ENCODE measurements around the gene BRINP1. TPM values are rescaled to one million over a fixed set of nuclear protein-coding genes. Genes with fewer than 3 reads are reported as not detected.

The BRINP1 gene
- total RNA-seq, 1 experiment from 2014 or later, result not detected

DNA sequence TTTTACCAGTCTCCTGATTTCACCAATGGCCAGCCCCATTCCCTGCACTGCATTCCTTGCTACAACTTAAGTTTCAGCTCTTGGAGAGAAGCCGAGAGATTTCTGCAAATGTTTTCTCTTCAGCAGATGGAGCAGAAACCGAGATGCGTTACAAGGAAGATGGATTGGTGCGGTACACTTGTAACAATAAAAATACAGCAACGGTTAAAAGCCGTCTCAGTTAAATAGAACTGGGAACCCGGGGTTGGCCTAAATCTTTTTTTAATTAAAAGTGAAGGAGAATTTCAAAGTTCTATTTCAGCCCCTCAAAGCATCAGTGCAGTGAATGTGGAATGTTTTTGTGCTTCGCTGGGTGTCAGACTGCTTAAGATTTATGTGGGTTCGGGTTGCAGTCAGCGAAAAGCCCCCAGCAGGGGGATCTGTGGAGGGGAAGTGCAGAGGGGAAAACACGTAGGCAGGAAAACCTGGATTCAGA, 19.8 kb downstream of the BRINP1 start:
- Histone ChIP-seq H3K9me3 (ENCODE audit: low read depth, low read length, poor library complexity, severe bottlenecking) (no peaks in the 10 kb centered on the region), H3K4me1 (ENCODE audit: insufficient read depth, low read length, poor library complexity, severe bottlenecking) (no peaks in the 10 kb centered on the region), H3K4me3 (ENCODE audit: low read depth, low read length, poor library complexity, severe bottlenecking) (no peak overlapping the region), H3K27ac (ENCODE audit: low read depth, low read length, poor library complexity, severe bottlenecking) (no peak overlapping the region), H3K27me3 (replicated peaks; ENCODE audit: insufficient read depth, low read depth, low read length, poor library complexity) (peaks cover 6% of the 10 kb centered on the region), H3K36me3 (ENCODE audit: insufficient read depth, low read length, poor library complexity, severe bottlenecking) (no peaks in the 10 kb centered on the region)
- ChIA-PET POLR2A (ENCODE audit: low non-redundant PET) (no interaction called here), CTCF (no interaction called here)
- intact Hi-C loops (cut with micrococcal nuclease; ENCODE audit: unreplicated experiment), result no loop called here
- no peak for TF ChIP-seq EZH2 (IDR thresholded peaks at IDR 0.05; ENCODE audit: borderline replicate concordance, low read depth, low read length, poor library complexity, severe bottlenecking)
- no peak for TF ChIP-seq CTCF (conservative IDR thresholded peaks at IDR 0.05; ENCODE audit: low read depth, low read length)
- BruUV-seq (replicated peaks), result no TSS peak
- DNase-seq (ENCODE audit: low spot score), result no peak

DNA sequence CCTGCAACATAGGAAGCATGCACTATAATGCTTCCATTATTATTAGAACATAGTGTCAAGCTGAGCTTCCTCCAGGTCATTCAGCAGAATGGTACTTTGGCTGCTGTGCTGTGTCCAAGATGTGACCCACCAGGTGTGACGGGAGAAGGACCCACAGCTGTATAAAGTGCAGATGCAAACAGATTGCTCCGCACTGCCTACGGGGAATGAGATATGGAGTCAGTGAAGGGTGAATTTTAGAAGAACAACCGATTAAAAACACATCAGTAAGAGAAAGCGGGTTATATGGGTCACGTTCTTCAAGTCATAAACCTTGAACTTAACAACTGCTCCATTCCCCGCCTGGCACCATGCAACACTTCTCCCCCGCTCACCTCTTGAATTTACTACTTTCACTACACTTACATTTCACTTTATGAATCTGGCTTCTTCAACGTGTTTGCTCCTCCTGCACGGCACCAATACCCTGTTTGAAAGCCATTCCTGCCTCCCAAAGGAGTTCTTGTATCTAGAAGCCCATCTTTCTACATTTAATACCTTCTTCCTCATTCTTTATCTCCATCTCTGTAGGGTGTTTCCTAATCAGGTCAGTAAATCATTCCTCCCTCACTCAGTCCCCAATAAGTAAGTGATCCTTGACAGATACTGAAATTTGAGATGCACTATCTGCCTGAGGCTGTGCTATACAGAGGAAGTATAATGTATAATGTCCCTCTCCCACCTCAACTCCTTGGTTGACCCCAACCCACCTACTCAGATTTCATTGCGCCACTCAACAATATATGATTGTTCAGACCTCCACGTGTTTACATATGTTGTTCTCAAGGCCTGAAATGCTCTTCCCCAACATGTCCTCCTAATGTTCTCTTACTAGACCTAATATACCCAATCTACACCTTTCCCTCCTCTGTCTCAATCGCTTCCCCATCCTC, 25.9 kb downstream of the BRINP1 start:
- TF ChIP-seq EZH2 (IDR thresholded peaks at IDR 0.05; ENCODE audit: borderline replicate concordance, low read depth, low read length, poor library complexity, severe bottlenecking) (no peak), CTCF (conservative IDR thresholded peaks at IDR 0.05; ENCODE audit: low read depth, low read length) (no peak)
- Histone ChIP-seq H3K27me3 (replicated peaks; ENCODE audit: insufficient read depth, low read depth, low read length, poor library complexity) (no peaks in the 10 kb centered on the region), H3K4me3 (ENCODE audit: low read depth, low read length, poor library complexity, severe bottlenecking) (no peak overlapping the region), H3K36me3 (ENCODE audit: insufficient read depth, low read length, poor library complexity, severe bottlenecking) (no peaks in the 10 kb centered on the region), H3K4me1 (ENCODE audit: insufficient read depth, low read length, poor library complexity, severe bottlenecking) (no peaks in the 10 kb centered on the region), H3K27ac (ENCODE audit: low read depth, low read length, poor library complexity, severe bottlenecking) (no peak overlapping the region), H3K9me3 (ENCODE audit: low read depth, low read length, poor library complexity, severe bottlenecking) (no peaks in the 10 kb centered on the region)
- ChIA-PET CTCF (no interaction called here), POLR2A (ENCODE audit: low non-redundant PET) (no interaction called here)
- BruUV-seq (replicated peaks), result no TSS peak
- intact Hi-C loops (cut with micrococcal nuclease; ENCODE audit: unreplicated experiment), result no loop called here
- no peak for DNase-seq (ENCODE audit: low spot score)

GRCh38 chr9:119339056-119339455, 30.2 kb downstream of the BRINP1 start:
- no TSS peak for BruUV-seq (replicated peaks)
- H3K4me1 ChIP-seq (ENCODE audit: insufficient read depth, low read length, poor library complexity, severe bottlenecking), result no peaks in the 10 kb centered on the region
- TF ChIP-seq CTCF (conservative IDR thresholded peaks at IDR 0.05; ENCODE audit: low read depth, low read length) (no peak), EZH2 (IDR thresholded peaks at IDR 0.05; ENCODE audit: borderline replicate concordance, low read depth, low read length, poor library complexity, severe bottlenecking) (no peak)
- CTCF ChIA-PET, result no interaction called here
- H3K27ac ChIP-seq (ENCODE audit: low read depth, low read length, poor library complexity, severe bottlenecking), result no peak overlapping the region
- no peak overlapping the region for H3K4me3 ChIP-seq (ENCODE audit: low read depth, low read length, poor library complexity, severe bottlenecking)
- H3K9me3 ChIP-seq (ENCODE audit: low read depth, low read length, poor library complexity, severe bottlenecking), result no peaks in the 10 kb centered on the region
- intact Hi-C loops (cut with micrococcal nuclease; ENCODE audit: unreplicated experiment), result no loop called here
- POLR2A ChIA-PET (ENCODE audit: low non-redundant PET), result no interaction called here
- H3K36me3 ChIP-seq (ENCODE audit: insufficient read depth, low read length, poor library complexity, severe bottlenecking), result no peaks in the 10 kb centered on the region
- H3K27me3 ChIP-seq (replicated peaks; ENCODE audit: insufficient read depth, low read depth, low read length, poor library complexity), result no peaks in the 10 kb centered on the region
- DNase-seq (ENCODE audit: low spot score), result no peak
